Measurements from ENCODE around the gene SMIM38.

The SMIM38 gene

DNA sequence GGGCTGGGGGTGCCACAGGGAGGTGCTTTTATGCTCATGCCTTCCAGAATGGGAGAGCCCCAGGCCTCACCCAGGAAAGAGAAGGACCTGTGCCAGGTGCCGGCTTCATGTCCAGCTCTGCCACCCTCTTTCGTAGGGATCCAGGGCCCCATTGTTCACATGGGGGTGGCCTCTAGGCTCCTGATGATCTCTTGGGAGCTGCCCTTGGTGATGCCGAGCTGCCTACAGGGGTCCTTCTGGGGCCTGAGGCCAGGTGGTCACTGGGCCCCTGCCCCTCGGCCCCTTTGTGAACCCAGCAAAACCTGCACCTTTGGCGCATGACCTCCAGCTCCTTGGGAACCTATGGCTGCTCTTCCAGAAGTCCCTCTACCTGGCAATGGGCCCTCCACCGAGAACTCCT, 41.4 kb upstream of the SMIM38 start:
- no peaks in the 10 kb centered on the region for H3K79me2 ChIP-seq (ENCODE audit: control insufficient read depth, insufficient read depth, low read length, unreplicated experiment)
- H3K4me3 ChIP-seq (ENCODE audit: low read depth, low read length), result no peak overlapping the region
- no peaks in the 10 kb centered on the region for H3K27me3 ChIP-seq (ENCODE audit: insufficient read depth, low read length)
- no peaks in the 10 kb centered on the region for H3K4me1 ChIP-seq (ENCODE audit: control insufficient read depth, insufficient read depth, low read length, unreplicated experiment)
- no peak overlapping the region for H2AFZ ChIP-seq (ENCODE audit: low read length, unreplicated experiment)
- H3K27ac ChIP-seq (ENCODE audit: low read depth, low read length), result no peak overlapping the region
- H3K36me3 ChIP-seq (ENCODE audit: insufficient read depth, low read length), result no peaks in the 10 kb centered on the region

DNA sequence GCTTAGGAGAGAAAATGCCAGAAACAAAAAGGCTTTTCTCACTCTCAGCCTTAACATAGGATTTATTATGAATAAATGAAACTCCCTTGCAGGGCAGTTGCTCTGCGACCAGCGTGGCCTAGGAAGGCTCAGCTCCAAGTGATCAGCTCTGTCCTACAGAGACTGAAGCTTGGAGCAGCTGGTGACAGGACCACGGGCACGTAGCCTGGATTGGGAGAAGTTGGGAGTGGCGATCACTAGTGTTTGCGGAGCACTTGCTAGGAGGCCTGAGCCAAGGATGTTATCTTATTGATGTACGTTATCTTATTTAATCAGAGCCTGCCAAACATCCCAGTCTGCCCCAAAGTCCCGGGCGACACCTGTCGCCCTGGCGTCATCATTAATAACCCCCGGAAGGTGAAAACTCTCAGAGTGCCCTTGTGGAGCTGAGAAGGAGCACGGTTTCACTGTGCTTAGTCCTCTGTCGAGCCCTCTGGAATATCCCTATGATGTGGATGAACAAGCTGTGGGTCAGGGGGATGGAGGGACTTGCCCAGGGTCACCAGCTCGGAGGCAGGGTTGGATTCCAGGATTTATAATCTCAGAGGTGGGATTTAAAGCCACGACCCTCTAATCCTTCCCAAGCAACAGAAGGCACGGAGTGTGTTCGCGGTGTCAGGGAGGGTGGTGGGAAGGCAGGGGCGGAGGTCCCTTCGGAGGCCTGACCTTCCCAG, 40.8 kb upstream of the SMIM38 start:
- Histone ChIP-seq H2AFZ (ENCODE audit: low read length, unreplicated experiment) (no peak overlapping the region), H3K27ac (ENCODE audit: low read depth, low read length) (no peak overlapping the region), H3K36me3 (ENCODE audit: insufficient read depth, low read length) (no peaks in the 10 kb centered on the region), H3K79me2 (ENCODE audit: control insufficient read depth, insufficient read depth, low read length, unreplicated experiment) (no peaks in the 10 kb centered on the region), H3K4me3 (ENCODE audit: low read depth, low read length) (no peak overlapping the region), H3K4me1 (ENCODE audit: control insufficient read depth, insufficient read depth, low read length, unreplicated experiment) (no peaks in the 10 kb centered on the region), H3K27me3 (ENCODE audit: insufficient read depth, low read length) (no peaks in the 10 kb centered on the region)

DNA sequence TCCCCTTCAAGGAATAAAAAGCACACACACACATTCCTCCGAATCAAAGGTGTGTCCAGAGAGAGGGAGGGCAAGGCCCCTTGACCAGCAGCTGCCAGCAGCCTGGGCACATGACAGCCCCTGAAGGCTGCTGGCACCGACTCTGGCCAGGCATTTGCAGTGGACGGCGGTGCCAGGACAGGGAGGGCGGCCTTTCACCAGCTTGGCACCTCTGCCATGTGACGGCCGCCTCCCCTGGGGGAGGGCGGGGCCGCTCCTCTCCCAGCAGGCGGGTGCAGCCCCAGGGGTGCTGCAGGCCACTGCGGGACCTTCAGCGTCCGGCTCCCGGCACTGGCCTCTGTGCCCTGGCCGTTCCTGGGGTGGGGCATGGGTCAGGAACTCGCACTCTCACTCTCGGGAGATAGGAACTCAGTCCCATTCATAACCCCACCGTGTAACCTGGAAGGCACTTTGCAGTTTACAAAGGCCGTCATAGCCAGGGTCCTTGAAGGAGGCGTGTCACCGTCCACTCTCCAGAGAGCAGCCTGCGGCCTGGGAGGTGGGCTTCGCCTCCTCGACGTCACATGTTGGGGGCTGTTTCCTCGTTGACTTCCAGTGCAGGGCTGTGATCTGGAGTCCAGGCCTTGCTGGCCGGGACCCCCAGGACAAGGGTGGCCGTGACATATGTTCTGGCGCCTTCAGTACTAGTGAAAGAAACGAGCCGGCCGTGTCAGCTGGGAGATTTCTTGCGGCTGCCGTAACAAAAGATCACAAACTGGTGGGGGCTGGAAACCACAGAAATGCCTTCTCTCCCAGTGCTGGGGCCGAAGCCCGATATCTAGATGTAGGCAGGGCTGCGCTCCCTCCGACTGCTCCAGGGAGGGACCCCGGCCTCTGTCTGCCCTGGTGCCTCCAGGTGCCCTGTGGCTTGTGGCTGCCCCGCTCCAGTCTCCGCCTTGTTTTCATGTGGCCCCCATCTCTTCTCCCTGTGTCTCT, 39.9 kb upstream of the SMIM38 start:
- Histone ChIP-seq H3K27me3 (ENCODE audit: insufficient read depth, low read length) (no peaks in the 10 kb centered on the region), H2AFZ (ENCODE audit: low read length, unreplicated experiment) (no peak overlapping the region), H3K4me1 (ENCODE audit: control insufficient read depth, insufficient read depth, low read length, unreplicated experiment) (no peaks in the 10 kb centered on the region), H3K36me3 (ENCODE audit: insufficient read depth, low read length) (no peaks in the 10 kb centered on the region), H3K79me2 (ENCODE audit: control insufficient read depth, insufficient read depth, low read length, unreplicated experiment) (no peaks in the 10 kb centered on the region), H3K27ac (ENCODE audit: low read depth, low read length) (no peak overlapping the region), H3K4me3 (ENCODE audit: low read depth, low read length) (no peak overlapping the region)

DNA sequence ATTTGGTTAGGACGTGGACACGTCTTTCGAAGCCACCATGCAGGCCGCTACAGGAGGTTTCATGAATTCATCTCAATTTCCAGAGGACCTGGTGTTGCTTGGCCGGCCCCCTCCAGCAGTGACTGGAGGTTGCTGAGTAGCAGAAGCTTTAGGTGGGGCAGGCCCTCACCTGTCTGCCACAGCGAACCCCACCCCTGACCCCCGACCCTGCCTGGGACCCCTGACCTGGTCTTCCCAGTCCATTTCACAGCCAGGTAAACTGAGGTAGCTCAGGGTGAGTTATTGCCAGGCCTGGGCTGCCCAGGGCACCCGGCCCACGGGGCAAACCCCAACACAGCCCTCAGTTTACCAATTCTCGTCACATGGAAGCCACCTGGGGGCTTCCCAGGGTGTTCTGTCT, 39.1 kb upstream of the SMIM38 start:
- Histone ChIP-seq H3K4me3 (ENCODE audit: low read depth, low read length) (no peak overlapping the region), H3K27me3 (ENCODE audit: insufficient read depth, low read length) (no peaks in the 10 kb centered on the region), H2AFZ (ENCODE audit: low read length, unreplicated experiment) (no peak overlapping the region), H3K4me1 (ENCODE audit: control insufficient read depth, insufficient read depth, low read length, unreplicated experiment) (no peaks in the 10 kb centered on the region), H3K79me2 (ENCODE audit: control insufficient read depth, insufficient read depth, low read length, unreplicated experiment) (no peaks in the 10 kb centered on the region), H3K27ac (ENCODE audit: low read depth, low read length) (no peak overlapping the region), H3K36me3 (ENCODE audit: insufficient read depth, low read length) (no peaks in the 10 kb centered on the region)

DNA sequence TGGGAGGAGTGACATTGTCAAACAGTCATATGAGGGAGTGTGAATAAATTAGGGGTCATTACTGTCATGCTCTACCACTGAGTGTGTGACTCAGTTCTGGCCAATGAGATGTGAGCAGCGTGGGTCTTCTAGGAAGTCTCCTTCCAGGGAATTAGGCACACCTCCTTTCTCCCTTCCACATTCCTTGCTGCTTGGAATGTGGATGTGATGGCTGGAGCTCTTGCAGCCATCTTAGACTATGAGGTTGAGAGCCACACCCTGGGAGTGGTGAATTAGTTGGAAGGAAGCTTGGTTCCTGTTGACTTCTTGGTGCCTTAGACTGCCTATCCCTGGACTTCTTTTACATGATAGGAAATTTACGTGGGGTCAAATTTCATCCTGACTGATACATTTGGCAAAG, 36.5 kb upstream of the SMIM38 start:
- Histone ChIP-seq H3K4me1 (ENCODE audit: control insufficient read depth, insufficient read depth, low read length, unreplicated experiment) (peaks cover 20% of the 10 kb centered on the region), H3K36me3 (ENCODE audit: insufficient read depth, low read length) (no peaks in the 10 kb centered on the region), H3K79me2 (ENCODE audit: control insufficient read depth, insufficient read depth, low read length, unreplicated experiment) (no peaks in the 10 kb centered on the region), H3K27ac (ENCODE audit: low read depth, low read length) (no peak overlapping the region), H3K4me3 (ENCODE audit: low read depth, low read length) (no peak overlapping the region), H2AFZ (ENCODE audit: low read length, unreplicated experiment) (no peak overlapping the region), H3K27me3 (ENCODE audit: insufficient read depth, low read length) (no peaks in the 10 kb centered on the region)

DNA sequence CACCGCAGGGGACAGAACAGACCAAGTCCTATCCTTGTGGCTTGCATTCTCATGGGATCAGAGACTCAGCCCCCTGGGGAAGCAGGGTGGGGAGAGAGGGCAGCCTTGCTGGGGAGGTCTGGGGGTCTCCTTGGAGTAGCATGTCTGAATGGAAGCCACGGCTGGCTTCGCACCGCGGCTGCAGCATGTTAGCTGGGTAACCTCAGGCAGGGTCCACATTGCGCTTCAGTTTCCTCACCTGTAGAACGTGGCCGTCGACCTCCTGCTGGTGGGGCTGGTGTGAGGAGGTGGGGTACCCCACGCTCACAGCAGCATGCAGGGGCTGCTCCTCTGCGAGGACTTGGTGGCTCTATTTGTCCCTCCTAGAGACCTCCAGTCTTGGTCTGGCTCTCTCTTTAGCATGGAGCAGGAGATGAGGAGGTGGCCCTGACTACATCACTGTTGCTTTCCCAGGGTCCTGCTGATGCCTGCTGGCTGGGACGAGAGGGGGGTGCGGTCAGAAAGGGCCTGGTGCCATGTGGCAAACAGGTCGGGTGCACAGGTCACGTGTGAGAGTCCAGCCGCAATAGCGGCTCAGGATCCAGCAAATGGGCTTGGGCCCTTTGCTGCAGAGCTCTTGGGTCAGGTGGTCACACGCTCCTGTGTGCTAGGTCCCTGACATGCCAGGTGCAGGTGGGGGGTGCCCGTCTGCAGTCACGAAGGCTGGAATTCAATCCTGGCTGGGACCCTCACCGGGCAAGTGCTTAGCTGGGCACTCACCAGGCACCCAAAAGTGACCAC, 35.4 kb upstream of the SMIM38 start:
- H3K79me2 ChIP-seq (ENCODE audit: control insufficient read depth, insufficient read depth, low read length, unreplicated experiment), result no peaks in the 10 kb centered on the region
- no peaks in the 10 kb centered on the region for H3K36me3 ChIP-seq (ENCODE audit: insufficient read depth, low read length)
- no peak overlapping the region for H2AFZ ChIP-seq (ENCODE audit: low read length, unreplicated experiment)
- no peaks in the 10 kb centered on the region for H3K27me3 ChIP-seq (ENCODE audit: insufficient read depth, low read length)
- peaks cover 21% of the 10 kb centered on the region for H3K4me1 ChIP-seq (ENCODE audit: control insufficient read depth, insufficient read depth, low read length, unreplicated experiment)
- H3K27ac ChIP-seq (ENCODE audit: low read depth, low read length), result no peak overlapping the region
- no peak overlapping the region for H3K4me3 ChIP-seq (ENCODE audit: low read depth, low read length)

DNA sequence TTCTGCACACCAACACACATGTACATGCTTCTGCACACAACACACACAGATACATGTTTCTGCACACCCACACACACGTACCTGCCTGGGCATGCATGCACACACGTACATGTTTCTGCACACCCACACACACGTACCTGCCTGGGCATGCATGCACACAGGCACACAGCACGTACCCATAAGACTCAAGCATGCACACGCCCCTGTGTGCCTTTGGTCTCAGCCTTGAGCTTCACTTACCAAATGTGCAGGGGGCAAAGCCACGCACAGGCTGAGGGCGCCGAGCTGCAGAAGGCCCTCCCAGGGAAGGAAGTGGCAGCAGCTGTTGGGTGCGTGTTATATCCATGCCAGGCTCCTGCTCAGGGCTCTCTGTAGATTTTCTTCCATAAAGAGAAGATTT, 34.7 kb upstream of the SMIM38 start:
- peaks cover 21% of the 10 kb centered on the region for H3K4me1 ChIP-seq (ENCODE audit: control insufficient read depth, insufficient read depth, low read length, unreplicated experiment)
- H2AFZ ChIP-seq (ENCODE audit: low read length, unreplicated experiment), result no peak overlapping the region
- no peak overlapping the region for H3K27ac ChIP-seq (ENCODE audit: low read depth, low read length)
- no peaks in the 10 kb centered on the region for H3K27me3 ChIP-seq (ENCODE audit: insufficient read depth, low read length)
- H3K79me2 ChIP-seq (ENCODE audit: control insufficient read depth, insufficient read depth, low read length, unreplicated experiment), result no peaks in the 10 kb centered on the region
- H3K4me3 ChIP-seq (ENCODE audit: low read depth, low read length), result no peak overlapping the region
- no peaks in the 10 kb centered on the region for H3K36me3 ChIP-seq (ENCODE audit: insufficient read depth, low read length)

DNA sequence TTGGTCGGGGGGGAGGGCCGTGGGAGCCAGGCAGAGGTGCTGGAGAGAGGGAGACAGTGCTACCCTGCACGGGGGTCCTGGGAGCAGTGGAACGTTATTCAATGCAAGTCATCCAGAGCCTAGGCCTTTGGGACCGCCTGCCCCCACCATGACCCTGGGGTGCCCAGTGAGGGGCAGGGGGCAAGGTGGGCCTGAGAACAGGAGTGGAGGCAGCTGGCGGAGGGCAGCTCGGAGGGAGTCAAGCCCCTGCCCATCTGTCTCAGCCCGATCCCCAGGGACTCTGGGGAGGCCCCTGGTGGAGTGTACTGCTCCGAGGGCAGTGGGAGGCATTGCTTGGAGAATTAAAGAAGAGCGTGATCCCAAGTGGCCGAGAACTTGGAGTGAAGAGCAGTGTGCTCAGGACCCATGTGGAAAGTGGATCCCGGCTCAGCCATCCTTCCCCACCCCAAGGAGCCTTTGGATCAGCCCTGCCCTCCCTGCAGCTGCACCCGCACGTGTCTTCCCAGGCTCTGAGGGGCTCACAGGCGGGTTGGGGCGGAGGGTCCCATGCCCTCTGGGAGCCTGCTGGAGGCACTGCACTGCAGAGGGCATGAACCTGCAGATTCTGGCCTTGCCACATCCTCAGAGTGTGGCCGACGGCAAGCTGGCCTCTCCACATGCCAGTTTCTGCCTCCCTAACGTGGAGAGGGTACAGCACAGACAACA, 34.0 kb upstream of the SMIM38 start:
- H3K27me3 ChIP-seq (ENCODE audit: insufficient read depth, low read length), result no peaks in the 10 kb centered on the region
- H3K4me1 ChIP-seq (ENCODE audit: control insufficient read depth, insufficient read depth, low read length, unreplicated experiment), result peaks cover 21% of the 10 kb centered on the region
- H3K27ac ChIP-seq (ENCODE audit: low read depth, low read length), result no peak overlapping the region
- H3K36me3 ChIP-seq (ENCODE audit: insufficient read depth, low read length), result no peaks in the 10 kb centered on the region
- no peak overlapping the region for H3K4me3 ChIP-seq (ENCODE audit: low read depth, low read length)
- H2AFZ ChIP-seq (ENCODE audit: low read length, unreplicated experiment), result no peak overlapping the region
- no peaks in the 10 kb centered on the region for H3K79me2 ChIP-seq (ENCODE audit: control insufficient read depth, insufficient read depth, low read length, unreplicated experiment)

DNA sequence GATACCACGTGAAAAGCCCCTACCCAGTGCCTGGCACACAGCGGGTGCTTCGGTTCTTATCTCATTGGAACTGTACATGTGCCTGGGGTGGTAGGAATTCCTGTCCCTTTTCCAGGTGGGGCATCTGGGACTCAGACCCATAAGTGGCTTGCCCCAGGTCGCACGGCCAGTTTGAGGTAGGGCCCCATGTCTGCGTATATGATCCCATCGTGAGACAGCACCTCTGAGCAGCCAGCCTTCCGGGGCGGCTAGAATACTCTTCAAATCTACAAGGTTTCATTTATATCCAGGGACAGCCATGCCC, 33.5 kb upstream of the SMIM38 start:
- H3K27ac ChIP-seq (ENCODE audit: low read depth, low read length), result no peak overlapping the region
- H3K4me1 ChIP-seq (ENCODE audit: control insufficient read depth, insufficient read depth, low read length, unreplicated experiment), result peaks cover 21% of the 10 kb centered on the region
- no peaks in the 10 kb centered on the region for H3K27me3 ChIP-seq (ENCODE audit: insufficient read depth, low read length)
- H3K4me3 ChIP-seq (ENCODE audit: low read depth, low read length), result no peak overlapping the region
- H3K79me2 ChIP-seq (ENCODE audit: control insufficient read depth, insufficient read depth, low read length, unreplicated experiment), result no peaks in the 10 kb centered on the region
- H3K36me3 ChIP-seq (ENCODE audit: insufficient read depth, low read length), result no peaks in the 10 kb centered on the region
- H2AFZ ChIP-seq (ENCODE audit: low read length, unreplicated experiment), result no peak overlapping the region
